Type B pancreatic cell (in vitro differentiated cells): ENCODE data around the gene AMN. TPM values are rescaled to one million over a fixed set of nuclear protein-coding genes. Genes with fewer than 3 reads are reported as not detected.

ENCODE experiments used
- DNase-seq: peaks from one replicate; pipeline ENCODE4 v3.0.0; 2021; ENCODE audit warnings: mixed read lengths; ENCODE audit not compliant: unreplicated experiment; ENCODE audit errors: extremely low spot score
- H3K27ac Mint-ChIP-seq: 2 replicates; pipeline ENCODE4 v1.8.0; 2021; ENCODE audit warnings: mild to moderate bottlenecking, mixed read lengths
- H3K27me3 Mint-ChIP-seq: 2 replicates; pipeline ENCODE4 v1.8.0; 2021; ENCODE audit warnings: mixed read lengths
- H3K36me3 Mint-ChIP-seq: 2 replicates; pipeline ENCODE4 v1.8.0; 2021; ENCODE audit warnings: mixed read lengths
- H3K4me1 Mint-ChIP-seq: one replicate; pipeline ENCODE4 v1.8.0; 2021; ENCODE audit warnings: mixed read lengths; ENCODE audit not compliant: unreplicated experiment
- H3K4me3 Mint-ChIP-seq: 2 replicates; pipeline ENCODE4 v1.8.0; 2021; ENCODE audit warnings: mild to moderate bottlenecking, mixed read lengths
- H3K9me3 Mint-ChIP-seq: 2 replicates; pipeline ENCODE4 v1.8.0; 2021; ENCODE audit warnings: mixed read lengths
- total RNA-seq: library from RNA; stranded (reverse); gene quantifications from 2 replicates; pipeline ENCODE4 v1.2.1, GENCODE V29; 2021; ENCODE audit warnings: low replicate concordance
- TF ChIP-seq, protein P1 (sequence below): fragments of 200-600 bp; sonication (generic); conservative IDR thresholded peaks from 2 replicates; pipeline ENCODE4 v1.5.0; 2021; ENCODE audit warnings: antibody characterized with exemption, mild to moderate bottlenecking

Gene AMN
- total RNA-seq, 1 donor from 2014 or later, result 18.3 TPM

DNA sequence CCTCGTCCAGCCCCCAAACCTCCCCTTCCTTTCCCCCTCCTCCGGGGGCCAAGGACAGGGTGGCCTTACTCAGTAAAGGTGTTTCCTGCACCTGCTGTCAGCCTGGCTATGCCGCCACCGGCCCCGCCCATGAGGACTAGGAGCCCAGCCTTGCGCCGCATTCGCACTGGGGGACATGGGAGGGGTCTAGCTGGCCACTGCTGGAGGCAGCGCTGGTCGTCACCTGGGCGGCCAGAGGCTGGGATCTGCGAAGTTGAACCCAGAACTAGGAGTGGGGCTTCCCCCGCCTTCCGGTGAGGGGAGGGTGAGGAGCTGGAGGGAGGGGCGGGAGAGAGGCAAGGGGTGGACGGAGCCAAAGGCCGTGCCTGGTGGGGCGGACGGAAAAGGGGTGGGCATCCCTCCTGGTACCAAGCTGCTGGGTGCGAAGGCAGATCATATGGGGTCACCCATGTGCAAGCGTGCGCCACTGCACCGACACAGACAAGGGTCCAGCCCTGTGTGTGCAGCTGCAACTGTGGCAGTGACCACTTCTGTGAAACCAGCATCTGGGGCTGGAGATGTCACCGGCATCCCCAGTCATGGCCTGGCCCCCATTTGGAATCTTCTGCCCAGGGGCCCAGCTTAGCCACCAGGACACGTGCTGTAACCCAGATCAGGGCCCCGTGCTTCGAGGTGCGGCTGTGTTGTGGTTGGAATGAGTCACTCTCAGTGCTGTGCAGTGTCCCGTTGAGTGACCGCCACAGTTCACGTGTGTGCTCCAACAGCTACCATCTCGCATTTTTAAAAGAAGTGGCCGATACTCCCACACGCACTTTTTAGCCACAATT, 8.5 kb downstream of the AMN start:
- no peak for DNase-seq
- Mint-ChIP-seq H3K9me3 (no peaks in the 10 kb centered on the region), H3K27me3 (peaks cover 32% of the 10 kb centered on the region), H3K36me3 (peaks cover 12% of the 10 kb centered on the region), H3K4me1 (no peaks in the 10 kb centered on the region), H3K4me3 (peak overlapping the region; percentile 63), H3K27ac (no peak overlapping the region)
- TF ChIP-seq, protein P1, sequence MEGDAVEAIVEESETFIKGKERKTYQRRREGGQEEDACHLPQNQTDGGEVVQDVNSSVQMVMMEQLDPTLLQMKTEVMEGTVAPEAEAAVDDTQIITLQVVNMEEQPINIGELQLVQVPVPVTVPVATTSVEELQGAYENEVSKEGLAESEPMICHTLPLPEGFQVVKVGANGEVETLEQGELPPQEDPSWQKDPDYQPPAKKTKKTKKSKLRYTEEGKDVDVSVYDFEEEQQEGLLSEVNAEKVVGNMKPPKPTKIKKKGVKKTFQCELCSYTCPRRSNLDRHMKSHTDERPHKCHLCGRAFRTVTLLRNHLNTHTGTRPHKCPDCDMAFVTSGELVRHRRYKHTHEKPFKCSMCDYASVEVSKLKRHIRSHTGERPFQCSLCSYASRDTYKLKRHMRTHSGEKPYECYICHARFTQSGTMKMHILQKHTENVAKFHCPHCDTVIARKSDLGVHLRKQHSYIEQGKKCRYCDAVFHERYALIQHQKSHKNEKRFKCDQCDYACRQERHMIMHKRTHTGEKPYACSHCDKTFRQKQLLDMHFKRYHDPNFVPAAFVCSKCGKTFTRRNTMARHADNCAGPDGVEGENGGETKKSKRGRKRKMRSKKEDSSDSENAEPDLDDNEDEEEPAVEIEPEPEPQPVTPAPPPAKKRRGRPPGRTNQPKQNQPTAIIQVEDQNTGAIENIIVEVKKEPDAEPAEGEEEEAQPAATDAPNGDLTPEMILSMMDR, result no peak

DNA sequence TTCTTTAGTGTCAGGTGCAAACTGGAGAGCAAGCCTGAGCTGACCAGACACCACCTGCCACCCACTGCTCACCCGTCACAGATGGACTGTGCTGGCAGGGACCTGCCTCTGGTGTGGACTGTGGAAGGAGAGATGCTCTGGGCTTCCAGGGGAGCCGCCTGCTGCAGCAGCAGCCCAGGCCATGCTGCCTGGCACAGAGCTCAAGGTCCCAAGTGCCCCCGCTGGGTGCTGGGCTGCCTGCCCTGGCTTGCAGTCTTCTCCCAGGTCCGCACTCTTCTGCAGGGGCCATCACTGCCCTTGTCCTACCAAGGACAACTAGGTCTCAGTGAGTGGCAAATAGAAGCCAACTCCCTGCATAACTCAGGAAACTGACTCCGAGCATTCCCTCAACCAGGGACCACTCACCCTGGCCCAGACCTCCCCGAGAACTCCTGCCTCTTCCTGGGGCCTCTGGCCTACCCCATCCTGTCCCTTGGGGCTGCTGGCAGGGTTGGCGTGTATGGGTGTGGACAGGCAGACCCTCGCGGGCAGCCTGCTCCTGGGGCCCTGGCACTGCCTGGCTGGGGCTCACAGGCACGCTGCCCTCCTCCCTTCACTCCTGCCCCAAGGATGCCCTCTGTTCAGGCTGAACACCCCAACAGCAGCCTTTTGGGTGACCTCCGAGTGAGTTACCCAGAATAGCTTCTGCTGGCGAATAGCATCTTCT, 9.3 kb downstream of the AMN start:
- Mint-ChIP-seq H3K36me3 (peaks cover 15% of the 10 kb centered on the region), H3K27me3 (peaks cover 26% of the 10 kb centered on the region), H3K27ac (peak overlapping the region; percentile 21), H3K9me3 (no peaks in the 10 kb centered on the region), H3K4me1 (no peaks in the 10 kb centered on the region), H3K4me3 (peak overlapping the region; percentile 63)
- TF ChIP-seq, protein P1, result no peak
- DNase-seq, result no peak

DNA sequence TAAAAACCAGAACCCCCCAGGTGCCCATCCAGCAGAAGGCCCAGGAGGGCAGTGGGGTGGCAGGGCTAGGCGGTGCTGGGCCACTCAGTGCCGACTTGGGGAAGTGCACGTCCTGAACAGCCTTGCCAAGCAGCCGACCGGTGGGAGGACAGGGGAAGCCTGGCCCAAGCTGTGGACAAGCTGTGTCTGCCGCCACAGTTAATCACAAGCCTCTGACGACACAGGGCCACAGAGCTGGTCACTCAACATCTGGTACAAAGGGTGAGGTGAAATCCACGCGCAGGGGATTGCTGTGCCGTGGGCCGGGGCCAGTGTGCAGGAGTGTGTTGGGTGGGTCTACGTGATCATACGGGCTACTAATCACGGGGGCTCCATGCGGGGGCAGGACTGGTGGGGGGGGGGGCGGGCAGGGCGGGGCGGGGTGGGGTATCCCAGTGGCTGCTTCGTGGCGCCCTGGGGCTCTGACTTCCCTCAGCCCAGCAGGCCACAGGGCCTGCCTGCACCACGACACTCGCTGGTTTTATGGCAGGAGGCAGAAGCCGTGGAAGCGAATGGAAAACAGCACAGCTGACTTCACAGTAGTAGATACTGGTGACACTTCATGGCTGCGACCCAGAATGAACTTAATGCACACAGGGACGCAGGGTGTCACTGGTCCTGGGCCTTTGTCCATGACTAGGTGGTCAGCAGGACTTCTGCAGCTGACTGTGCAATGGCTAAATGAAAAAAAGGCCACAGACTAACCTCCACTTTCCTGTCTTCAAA, 10.2 kb downstream of the AMN start:
- Mint-ChIP-seq H3K4me1 (no peaks in the 10 kb centered on the region), H3K36me3 (peaks cover 19% of the 10 kb centered on the region), H3K27ac (peak overlapping the region; percentile 21), H3K9me3 (no peaks in the 10 kb centered on the region), H3K27me3 (peaks cover 21% of the 10 kb centered on the region), H3K4me3 (no peak overlapping the region)
- no peak for DNase-seq
- TF ChIP-seq, protein P1, result no peak

DNA sequence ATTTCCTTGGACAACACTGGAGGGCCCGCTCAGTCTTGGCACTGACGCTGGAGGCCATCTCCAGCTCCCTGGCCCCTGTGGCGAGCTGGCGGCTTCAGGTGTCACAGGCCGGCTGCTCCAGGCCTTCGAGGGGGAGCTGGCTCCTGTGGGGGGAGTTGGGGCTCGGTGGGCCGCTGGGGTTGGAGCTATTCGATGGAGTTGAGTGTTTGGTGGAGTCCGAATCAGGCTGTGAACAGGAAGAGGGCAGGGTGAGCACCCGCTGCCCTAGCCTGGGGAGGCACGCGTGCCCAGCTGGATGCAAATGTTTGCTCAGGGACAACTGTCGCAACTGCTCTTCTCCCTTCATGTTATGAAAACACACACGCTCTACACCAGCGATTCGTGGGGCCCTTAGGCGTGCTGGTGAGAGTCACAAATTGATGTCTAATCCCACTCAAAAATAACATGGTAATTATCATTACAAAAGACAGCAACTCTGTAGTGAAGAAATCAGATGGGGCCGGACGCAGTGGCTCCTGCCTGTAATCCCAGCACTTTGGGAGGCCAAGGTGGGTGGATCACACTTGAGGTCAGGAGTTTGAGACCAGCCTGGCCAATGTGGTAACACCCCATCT, 11.3 kb downstream of the AMN start:
- Mint-ChIP-seq H3K4me1 (no peaks in the 10 kb centered on the region), H3K4me3 (no peak overlapping the region), H3K9me3 (no peaks in the 10 kb centered on the region), H3K27ac (no peak overlapping the region), H3K36me3 (peaks cover 19% of the 10 kb centered on the region), H3K27me3 (peaks cover 18% of the 10 kb centered on the region)
- DNase-seq, result no peak
- TF ChIP-seq, protein P1, result no peak

DNA sequence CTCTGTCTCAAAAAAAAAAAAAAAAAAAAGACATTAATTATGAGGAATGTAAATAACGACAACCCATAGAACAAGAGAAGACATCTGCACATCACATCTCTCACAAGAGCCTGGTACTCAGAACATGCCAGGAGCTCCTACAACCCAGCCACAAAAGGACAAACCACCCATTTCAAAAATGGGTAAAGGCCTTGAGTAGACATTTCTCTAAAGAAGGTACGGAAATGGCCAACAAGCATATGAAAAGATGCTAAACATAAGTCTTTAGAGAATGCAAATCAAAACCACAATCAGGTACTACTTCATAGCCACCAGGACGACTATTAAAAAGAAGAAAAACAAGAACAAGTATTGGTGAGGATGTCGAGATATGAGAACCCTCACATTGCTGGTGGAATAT, 13.3 kb downstream of the AMN start:
- peaks cover 16% of the 10 kb centered on the region for H3K27me3 Mint-ChIP-seq
- no peaks in the 10 kb centered on the region for H3K9me3 Mint-ChIP-seq
- H3K36me3 Mint-ChIP-seq, result peaks cover 22% of the 10 kb centered on the region
- DNase-seq, result no peak
- H3K27ac Mint-ChIP-seq, result no peak overlapping the region
- no peak overlapping the region for H3K4me3 Mint-ChIP-seq
- TF ChIP-seq, protein P1, result no peak
- no peaks in the 10 kb centered on the region for H3K4me1 Mint-ChIP-seq
